ENCODE results near the gene TSPAN10.
A peak's percentile ranks its signal among the peaks of the same experiment; 100 is the strongest.
"Not testable (repeated sequence)": the region's sequence is repeated elsewhere in the genome, so short reads cannot be mapped to it uniquely, and the experiment has no call there.

TSPAN10 gene

DNA sequence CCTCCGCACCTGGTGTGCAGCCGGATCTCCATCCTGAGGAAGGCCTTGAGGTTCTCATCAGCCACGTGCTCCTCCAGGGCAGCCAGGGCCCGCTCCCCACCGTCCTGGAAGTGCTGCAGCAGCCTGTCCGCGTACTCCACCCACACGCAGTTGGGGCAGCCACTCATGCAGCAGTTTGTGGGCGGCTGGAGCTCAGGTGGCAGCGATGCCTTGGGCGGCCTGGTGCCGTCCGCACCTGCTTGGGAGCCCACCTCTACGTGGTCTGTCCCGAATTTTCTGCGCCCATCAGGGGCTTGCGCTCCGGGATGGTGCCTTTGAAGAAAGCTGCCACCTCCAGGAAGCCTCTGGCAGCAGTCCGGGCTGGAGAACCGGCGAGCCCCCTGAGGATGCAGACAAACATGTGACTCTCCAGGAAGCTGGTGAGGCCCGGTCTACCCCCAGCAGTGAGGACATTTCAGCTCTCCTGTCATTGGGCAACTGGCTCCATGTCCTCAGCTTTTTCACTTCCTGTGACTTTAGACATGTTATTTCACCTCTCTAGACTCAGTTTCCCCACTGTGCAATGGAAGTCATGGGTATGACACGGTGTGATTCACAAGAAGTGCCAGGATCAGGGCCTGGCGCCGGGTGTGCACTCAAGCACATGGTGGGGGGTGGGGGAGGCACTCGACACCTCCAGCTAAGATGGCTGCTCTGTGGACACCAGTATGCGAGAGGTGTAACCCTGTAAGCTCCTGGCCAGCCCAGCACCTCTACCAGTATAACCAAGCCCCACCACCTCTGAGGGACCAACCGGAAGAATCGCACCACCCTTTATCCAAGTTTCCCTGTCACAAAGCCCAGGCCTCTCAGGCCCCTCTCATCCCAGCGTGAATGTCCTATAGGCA, 28.5 kb downstream of the TSPAN10 start:
- DNase-seq = peak in 2 of 5 donors; percentile 22 to 53

DNA sequence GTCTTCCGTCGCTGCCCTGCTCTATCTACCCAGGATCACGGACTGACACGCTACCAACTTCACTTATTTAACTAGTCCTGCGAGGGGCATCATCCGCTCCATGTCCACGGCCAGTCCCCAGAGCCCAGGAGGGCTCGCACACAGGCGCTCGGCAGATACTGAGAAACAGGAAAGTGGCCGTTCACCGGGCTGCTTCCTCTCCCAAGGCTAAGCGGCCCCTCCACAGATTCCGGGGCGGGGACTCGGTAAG, 29.0 kb downstream of the TSPAN10 start:
- DNase-seq = peak in 2 of 5 donors; percentile 19 to 24

DNA sequence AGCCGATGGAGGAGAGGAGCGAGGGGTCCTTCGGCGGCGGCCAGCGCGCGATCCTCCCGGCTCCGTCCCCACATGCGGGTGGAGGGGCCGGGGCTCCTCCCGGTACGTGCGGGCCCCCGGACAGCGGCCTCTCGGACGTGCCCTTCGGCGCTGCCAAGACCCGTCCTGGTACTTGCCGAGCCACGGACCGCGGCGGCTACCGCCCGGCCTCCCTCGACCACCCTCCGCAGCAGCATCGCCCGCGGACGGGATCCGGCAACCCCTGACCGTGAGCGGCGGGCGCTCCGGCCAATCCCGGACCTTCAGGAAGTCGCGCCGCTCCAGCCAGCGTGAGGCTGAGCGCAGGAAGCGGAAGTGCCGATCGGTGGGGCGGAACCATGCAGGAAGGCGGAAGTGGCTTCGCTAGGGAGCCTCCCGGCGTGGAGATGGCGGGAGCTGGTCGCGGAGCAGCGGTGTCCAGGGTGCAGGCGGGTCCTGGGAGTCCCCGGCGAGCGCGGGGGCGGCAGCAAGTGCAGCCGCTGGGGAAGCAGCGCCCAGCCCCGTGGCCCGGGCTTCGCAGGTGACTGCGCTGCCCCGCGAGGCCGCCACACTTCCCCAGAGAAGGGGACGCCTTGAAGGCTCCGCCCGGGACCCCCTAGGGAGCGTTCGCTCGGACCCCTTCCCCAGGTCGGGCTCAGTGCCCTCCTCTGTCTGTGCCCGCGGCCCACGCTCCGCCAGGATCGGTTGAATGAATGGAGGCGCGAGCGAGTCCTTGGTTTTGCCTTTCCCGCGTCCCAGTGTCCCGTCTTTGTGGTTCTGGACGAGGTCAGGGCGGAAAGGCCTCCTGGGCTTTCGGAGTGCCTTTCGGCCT, 29.6 kb downstream of the TSPAN10 start, which contains the start of the genes CCDC137 and OXLD1:
CCDC137 (plus strand) TSS at position 396 of the 850 bp plus-strand sequence; CDS start at position 426, 30 bp downstream.
OXLD1 (minus strand) TSS at position 264 of the 850 bp plus-strand sequence; CDS start at position 236, 28 bp downstream.
- peak; percentile 83 to 95 (median 88) for DNase-seq

DNA sequence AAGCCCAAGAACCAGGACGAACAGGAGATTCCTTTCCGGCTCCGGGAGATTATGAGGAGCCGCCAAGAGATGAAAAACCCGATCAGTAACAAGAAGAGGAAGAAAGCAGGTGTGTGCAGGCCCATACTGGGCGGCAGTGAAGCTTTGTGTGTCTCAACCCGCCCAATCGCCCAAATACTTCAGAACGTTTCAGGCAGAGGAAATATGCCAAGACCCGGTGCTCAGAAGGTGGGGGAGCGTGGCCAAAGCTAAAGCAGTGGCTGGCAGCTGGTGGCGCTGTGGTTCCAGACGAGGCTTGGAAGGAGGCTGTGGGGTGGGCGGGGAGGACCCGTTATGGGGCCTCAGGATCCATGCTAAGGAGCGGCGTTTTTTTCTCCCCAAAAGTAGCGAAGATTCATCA, 30.8 kb downstream of the TSPAN10 start:
- no peak for DNase-seq

DNA sequence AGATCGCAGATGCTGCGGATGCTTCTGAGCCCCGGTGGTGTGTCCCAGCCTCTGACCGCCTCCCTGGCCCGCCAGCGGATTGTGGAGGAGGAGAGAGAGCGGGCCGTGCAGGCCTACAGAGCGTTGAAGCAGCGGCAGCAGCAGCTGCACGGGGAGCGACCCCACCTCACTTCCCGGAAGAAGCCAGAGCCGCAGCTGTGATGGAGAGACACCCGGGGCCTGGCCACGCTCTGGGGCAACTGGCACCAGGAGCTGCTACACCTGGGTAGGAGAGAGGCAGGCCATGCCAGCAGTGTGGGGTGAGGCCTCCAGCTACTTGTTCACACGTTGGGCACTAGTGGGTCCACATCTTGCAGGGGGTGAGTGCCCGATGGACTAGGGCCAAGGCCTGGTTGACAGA, 35.5 kb downstream of the TSPAN10 start:
- no peak for DNase-seq

DNA sequence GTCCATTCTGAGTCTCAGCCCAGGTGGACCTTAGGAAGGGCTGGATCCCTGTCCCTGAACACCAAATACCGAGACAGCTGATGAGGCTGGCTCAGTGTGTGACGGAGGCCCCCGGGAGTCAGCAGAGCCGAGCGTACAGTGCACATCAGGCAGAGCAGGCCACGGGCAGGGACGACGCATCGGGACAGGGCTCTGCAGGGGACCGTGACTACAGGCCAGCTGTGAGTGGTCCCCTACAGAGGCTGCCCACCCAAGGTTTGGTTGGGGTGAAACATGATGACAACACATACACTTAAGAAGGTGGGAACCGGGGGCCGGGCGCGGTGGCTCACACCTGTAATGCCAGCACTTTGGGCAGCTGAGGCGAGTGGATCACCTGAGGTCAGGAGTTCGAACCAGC, 36.0 kb downstream of the TSPAN10 start:
- DNase-seq = no peak

DNA sequence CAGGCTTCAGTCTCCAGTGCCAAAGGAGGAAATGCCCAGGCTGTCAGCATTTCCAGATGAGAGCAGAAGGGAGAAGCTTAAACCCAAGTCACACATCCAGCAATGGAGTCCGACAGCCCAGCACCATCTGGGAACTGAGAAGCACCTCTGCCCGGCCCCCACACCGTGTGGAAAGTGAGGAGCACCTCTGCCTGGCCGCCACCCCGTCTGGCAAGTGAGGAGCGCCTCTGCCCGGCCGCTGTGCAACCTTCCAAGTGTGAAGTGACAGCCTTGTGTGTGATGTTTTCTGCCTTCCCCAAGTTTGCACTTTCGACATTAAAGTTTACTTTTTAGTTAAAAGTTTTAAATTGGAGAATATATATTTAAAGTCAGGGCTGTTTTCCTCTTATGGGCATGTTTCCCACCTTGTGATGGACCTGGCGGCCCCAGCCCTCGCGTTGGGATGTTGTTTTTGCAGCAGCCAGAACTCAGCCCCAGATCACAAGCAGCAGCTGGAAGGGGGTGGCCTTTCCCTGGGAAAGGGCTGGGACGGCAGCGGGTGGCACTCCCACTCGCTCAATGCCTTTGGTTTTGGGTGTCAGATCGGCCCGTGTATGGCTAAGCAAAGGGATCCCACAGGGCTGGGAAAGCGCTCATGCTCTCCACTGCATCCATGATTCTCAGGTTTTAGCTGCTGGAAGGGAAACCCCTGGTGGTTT, 36.7 kb downstream of the TSPAN10 start:
- no peak for DNase-seq

DNA sequence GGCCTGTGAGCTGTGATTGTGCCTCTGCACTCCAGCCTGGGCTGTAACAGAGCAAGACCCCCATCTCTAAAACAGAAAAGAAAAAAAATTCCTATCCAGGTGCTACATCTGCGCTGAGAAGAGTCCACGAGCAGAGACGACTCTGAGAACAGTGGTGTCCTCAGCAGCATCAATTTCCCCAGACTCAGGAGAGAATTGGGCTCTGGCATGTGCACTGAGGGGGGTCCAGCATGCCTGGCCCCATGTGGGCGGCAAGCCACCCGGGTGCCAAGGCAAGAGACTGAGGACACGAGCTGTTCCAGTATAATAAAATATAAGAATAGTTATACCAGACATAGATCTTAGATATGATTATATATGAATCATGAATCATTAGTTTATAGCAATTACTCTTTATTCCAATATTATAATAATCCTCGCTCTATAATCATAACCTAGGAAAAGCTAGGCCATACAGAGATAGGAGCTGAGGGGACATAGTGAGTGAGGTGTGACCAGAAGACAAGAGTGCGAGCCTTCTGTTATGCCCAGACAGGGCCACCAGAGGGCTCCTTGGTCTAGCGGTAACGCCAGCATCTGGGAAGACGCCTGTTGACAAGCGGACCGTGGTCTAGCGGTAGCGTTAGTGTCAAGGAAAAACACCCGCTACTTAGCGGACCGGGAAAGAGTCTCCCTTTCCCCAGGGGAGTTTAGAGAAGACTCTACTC, 38.7 kb downstream of the TSPAN10 start:
- DNase-seq = not testable (repeated sequence)

DNA sequence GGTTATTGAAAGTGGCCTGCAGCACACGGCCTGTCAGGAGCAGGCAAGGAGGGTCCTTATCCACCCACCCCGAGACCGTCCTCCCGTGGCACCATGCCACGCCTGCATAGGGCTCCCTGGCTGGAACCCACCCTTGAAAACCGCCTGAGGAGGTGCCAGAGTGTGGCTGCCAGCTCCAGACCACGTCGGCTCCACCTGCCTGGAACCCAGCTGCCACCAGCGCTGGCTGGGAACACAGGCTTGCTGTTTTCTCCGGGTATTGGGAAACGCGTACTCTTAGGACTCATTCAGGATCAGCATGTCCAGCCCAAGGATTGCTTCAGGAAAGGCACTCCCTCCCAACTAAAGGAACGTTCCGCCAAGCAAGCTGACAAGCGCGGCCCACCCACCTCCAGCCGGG, 39.9 kb downstream of the TSPAN10 start:
- no peak for DNase-seq

DNA sequence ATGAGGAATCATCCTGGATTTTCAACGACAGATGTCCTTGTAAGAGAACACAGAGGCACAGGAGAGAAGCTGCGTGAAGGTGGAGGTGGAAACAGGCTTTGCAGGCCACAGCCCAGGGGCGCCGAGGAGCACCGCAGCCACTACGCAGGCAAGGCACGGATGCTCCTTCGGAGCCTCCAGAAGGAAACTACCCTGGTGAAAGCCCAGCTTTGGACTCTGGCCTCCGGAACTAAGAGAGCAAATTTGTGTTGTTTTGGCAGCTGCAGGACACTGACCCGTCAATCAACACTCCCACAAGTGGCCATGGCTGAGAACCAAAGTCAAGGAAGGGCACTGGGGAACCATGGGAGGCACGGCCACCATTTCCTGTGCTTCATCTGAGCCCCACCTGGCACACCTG, 43.2 kb downstream of the TSPAN10 start:
- no peak for DNase-seq

DNA sequence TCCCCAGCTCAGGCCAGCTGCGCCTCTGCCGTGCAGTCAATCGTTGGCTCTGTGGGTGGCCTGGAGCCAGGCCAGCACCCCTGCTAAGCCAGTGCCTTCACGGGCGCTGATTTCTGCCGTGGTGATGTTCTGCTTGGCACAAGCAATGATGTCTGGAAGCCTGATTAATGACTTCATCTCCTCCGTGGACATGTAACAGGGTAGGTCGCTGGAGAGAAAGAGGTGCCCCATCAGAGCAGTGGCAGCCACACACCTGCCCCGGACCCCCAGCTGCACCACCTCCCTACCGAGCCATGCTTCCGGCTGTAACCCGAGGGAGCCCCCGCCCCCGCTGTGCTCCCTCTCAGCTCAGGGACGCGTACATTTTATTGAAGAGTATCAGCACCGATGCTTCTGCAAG, 44.7 kb downstream of the TSPAN10 start:
- no peak for DNase-seq

DNA sequence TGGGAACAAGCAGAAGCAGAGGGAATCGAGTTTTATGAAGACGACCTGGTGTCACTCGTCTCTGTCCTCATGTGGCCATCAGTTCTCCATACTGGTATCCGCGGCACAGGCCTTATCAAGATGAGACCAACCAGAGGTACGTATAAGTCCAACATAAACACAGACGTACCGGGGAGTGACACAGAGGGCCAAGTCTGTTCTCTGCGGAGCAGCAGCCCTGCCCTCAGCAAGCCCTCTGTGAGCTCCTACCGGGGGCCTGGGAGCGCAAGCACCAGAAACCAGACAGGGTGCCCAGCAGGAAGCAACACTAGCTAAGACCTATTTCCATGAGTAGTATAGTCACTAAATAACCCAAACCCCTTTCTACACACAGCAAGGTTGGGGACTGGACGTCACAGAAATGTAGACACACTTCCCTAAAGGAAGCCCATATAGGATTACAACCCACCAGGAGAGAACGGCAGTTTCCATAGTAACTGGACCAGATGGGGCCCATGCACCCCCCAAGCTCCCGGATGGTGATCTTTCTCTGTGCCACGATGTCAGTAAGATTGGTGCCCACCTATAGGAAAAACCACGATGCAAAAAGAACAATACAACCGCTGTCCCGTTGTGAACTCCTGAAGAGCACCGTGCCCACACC, 45.7 kb downstream of the TSPAN10 start:
- no peak for DNase-seq

DNA sequence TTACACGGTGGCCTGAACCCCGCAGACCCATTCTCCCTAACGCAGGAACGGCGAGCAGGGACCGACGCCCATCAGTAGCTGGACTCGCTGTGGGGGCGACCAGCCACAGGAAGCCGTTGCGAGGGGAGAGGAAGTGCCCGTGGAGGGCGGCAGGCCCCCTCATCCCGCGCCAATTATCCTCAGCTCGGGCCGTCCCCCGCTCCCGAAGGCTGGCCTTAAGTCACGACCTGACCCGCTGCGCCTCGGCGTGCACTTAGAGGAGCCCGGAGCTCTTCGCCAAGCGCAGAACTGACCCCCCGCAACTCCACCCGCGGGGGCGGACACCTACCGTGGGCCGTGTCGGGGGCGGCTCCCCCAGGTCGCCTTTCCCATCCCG, 46.2 kb downstream of the TSPAN10 start:
- no peak for DNase-seq

DNA sequence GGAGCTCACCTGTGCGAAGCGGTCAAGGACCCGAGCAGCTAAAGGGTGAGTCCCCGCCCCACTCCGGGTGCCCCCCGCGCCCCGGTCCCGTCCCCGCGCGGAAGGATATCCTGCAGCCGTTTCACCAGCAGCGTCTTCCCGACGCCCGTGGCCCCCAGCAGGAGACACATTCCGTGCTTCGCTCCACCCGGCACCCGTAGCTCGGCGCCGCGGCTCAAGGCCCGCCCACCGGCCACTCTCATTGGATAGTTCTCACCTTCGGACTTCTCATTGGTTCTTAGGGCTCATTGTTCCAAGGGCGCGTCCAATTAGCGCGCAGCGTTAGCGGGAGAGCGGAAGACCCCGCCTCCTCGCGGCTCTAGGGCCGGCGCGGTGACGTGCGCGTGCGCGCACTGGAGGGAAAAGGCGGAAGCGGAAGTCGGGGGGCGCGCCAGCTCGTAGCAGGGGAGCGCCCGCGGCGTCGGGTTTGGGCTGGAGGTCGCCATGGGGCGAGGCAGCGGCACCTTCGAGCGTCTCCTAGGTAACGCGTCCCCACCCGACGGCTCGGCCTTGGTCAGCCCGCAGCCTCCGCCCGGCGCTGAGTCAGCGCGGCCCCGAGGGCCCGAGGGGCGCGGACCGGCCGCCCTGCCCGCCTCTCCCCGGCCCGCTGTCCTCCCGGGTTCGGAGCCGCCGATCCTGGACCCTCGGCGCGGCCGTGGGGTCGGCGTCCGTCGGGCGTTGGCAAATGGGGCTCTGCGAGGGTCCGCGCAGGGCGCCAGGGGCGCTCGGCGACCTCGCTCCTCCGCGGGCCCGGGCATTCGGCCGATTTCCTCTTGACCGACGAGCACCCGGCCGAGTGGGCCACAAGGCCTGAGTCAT, 46.8 kb downstream of the TSPAN10 start, which contains the start of the genes ARL16 and HGS:
ARL16 (minus strand) TSS at position 214 of the 858 bp plus-strand sequence; CDS start at position 170, 44 bp downstream.
HGS (plus strand) TSS at position 428 of the 858 bp plus-strand sequence; CDS start at position 484, 56 bp downstream.
- DNase-seq = peak; percentile 93 to 99 (median 95)

DNA sequence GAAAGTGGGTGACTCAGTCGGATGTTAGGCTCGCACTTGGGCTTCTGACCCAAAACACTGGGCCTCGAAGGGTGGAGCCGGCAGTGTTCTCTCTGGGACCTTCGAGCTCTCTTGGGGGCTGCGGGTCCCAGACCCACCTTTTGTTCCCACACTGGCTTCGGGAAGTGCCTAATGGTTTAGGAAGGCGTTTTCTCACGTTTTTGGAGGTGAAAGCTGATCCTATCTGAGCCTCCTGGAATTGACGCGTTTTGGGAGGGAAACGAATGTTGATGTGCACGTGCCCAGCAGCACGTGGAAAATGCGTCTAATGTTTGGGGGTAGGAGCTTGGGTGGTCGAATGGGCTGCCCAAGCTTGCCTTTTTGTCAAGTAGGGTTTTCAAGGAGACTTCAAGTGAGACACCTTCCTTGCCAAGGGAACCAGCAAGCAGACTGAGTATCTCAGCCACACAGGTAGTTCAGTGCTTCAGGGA, 47.5 kb downstream of the TSPAN10 start:
- no peak for DNase-seq

DNA sequence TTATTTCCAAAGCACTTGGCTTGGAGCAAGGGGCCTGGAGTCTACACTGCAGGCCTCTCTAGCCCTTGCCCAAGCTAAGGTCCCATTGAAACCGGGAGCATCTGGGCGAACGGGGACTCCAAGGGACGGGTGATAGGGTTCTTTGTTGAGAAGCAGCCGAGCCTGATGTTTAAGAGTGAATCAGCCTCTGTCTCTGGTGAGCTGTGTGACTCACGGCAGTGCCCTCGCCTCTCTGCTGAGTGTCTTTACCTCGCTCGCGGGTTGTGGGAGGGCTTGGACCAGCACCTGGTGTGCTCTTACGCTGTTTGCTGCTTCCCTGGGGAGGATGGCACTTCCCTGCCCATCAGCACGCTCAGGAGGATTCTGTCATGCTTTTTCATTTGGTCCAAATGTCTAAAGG, 48.1 kb downstream of the TSPAN10 start:
- DNase-seq = no peak

DNA sequence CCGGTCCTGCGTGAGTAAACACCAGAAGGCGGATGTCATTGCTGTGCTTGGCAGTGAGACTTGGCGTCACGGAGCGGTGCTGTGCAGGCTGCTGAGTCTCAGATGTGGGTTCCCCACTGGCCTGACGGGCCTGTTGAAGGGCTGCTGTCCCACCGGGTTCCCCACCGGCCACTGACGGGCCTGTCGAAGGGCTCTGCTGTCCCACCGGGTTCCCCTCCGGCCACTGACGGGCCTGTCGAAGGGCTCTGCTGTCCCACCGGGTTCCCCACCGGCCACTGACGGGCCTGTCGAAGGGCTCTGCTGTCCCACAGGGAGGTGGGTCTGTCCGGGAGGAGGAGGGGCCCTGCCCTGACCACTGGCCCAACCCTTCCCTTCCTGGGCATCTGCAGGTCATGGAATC, 49.6 kb downstream of the TSPAN10 start:
- no peak for DNase-seq

DNA sequence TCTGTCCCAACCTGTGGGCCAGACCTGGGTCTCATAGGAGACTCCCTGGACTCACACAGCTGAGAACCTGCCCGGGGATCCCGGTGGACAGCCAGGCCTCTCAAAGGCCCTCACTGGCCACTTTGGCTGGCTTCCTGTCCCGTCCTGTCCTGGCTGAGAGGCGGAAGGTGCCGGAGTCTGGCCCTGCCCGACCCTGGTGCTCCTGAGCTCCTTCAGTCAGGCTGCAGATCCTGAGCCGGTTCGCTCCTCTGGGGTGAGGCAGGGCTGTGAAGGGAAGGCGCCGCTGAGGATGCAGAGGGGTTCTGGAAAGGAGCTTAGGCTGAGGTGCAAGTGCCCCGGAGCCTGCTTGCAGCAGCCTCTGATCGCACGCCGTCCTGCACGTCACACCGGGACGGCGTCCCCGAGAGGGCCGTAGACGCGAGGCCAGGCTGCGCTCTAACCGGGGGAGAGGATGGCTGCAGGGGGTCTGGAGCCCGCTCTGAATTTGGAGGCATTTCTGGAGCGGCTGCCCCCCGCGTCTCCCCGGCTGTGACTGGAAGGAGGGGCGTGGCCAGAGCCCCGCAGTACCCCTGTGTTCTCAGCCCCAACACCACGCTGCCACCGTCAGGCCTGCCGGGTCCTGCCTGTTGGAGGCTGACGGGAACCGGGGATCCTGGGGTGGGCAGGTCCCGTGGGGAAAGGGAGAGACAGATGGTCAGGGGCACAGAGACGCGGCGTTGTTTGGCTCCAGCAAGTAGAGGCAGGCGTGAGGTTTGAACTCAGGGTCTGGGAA, 51.0 kb downstream of the TSPAN10 start:
- no peak for DNase-seq

DNA sequence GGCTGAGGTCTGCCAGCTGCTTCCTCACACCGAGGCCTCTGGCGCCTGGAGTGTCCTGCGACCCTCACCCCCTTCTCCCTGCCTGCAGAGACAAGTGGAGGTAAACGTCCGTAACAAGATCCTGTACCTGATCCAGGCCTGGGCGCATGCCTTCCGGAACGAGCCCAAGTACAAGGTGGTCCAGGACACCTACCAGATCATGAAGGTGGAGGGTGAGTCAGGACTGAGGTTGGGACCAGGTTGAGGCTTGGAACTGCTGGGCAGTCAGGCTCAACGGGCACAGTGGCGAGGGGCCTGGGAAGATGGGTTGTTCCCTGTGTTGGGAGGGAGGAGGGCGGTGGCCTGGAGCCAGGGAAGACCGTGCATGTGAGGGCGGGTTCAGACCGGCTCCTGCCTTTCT, 51.6 kb downstream of the TSPAN10 start:
- no peak for DNase-seq

DNA sequence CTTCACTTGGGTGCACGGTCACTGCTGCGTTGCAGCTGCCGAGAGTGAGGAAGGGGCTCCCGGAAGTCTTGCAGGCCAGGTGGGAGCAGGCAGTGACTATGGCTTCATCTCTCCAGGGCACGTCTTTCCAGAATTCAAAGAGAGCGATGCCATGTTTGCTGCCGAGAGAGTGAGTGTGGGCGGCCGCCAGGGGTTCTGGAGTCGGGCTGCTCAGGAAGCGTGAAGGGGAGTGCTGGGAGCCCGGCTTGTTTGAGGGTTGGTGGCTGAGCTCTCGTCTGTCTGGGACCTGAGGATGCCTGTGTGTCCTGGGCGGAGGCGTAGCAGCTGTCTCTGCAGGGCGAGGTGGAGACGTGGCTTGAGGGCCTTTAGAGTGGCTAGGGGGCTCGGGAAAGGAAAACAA, 53.1 kb downstream of the TSPAN10 start:
- no peak for DNase-seq

Measured in T-helper 1 cell (primary cell).